Stomach (tissue), 9 donors: Measurements from ENCODE around the gene OTULINL. TPM values are rescaled to one million over a fixed set of nuclear protein-coding genes. Genes with fewer than 3 reads are reported as not detected.
A peak's percentile ranks its signal among the peaks of the same experiment; 100 is the strongest.

ENCODE experiments used
- DNase-seq, 2 donors: peaks; one replicate each; pipeline versions ENCODE4 v3.0.0 to v3.0.0-alpha.2; 2013 to 2019
- H3K27ac ChIP-seq, 5 donors: fragments of 200-600 bp in 4 of 5; sonication (generic) in 4 of 5; one replicate each; pipeline ENCODE4 v1.5.1; 2013 to 2019; ENCODE audit warnings: mild to moderate bottlenecking in 1 of 5, moderate library complexity in 1 of 5
- H3K27me3 ChIP-seq, 3 donors: fragments of 200-600 bp; sonication (generic); one replicate each; pipeline ENCODE4 v1.5.1; 2017 to 2019; ENCODE audit warnings: mixed run types in 1 of 3
- H3K36me3 ChIP-seq, 4 donors: fragments of 200-600 bp; sonication (generic); 1 replicate in 3 of 4; 2 replicates in 1 of 4; pipeline ENCODE4 v1.5.1; 2016 to 2019
- H3K4me1 ChIP-seq, 4 donors: fragments of 200-600 bp; sonication (generic); one replicate each; pipeline ENCODE4 v1.5.1; 2016 to 2019
- H3K4me3 ChIP-seq, 4 donors: fragments of 200-600 bp; sonication (generic) in 3 of 4; one replicate each; pipeline ENCODE4 v1.5.1; 2016 to 2019; ENCODE audit warnings: mild to moderate bottlenecking in 1 of 4
- H3K9me3 ChIP-seq, 4 donors: fragments of 200-600 bp; sonication (generic); one replicate each; pipeline ENCODE4 v1.5.1; 2016 to 2019
- CTCF ChIP-seq, 7 experiments: fragments of 450-650 bp in 4 of 7; fragments of 200-600 bp in 3 of 7; sonication (generic) in 3 of 7; IDR thresholded peaks; one replicate each; pipeline ENCODE4 v1.5.1; 2016 to 2019; ENCODE audit warnings: antibody characterized with exemption in 7 of 7, control low read depth in 2 of 7, mild to moderate bottlenecking in 1 of 7
- EP300 ChIP-seq: sonication (generic); formaldehyde crosslinking; IDR thresholded peaks from one replicate; pipeline ENCODE4 v1.6.1; 2017; ENCODE audit warnings: antibody characterized with exemption
- POLR2A ChIP-seq, 4 donors: fragments of 450-650 bp; IDR thresholded peaks; one replicate each; pipeline ENCODE4 v1.6.1; 2016; ENCODE audit warnings: antibody characterized with exemption in 4 of 4, control low read depth in 2 of 4, mild to moderate bottlenecking in 1 of 4, moderate library complexity in 1 of 4
- POLR2AphosphoS5 ChIP-seq, 3 donors: sonication (generic); formaldehyde crosslinking; IDR thresholded peaks; one replicate each; pipeline ENCODE4 v1.6.1; 2016; ENCODE audit warnings: antibody characterized with exemption in 3 of 3
- WGBS, 5 donors: extraction: QIAGEN DNeasy Blood & Tissue Kit in 3 of 5; methylation state at CpG; one replicate each; pipeline versions ENCODE4 v1.1.5 to v1.1.7; 2013 to 2018; 5-methylcytosine and 5-hydroxymethylcytosine counted together
- intact Hi-C: fragments of 100-400 bp; cut with DNase I; formaldehyde crosslinking; loops from one replicate; pipeline ENCODE4 v1.15.1; 2023; ENCODE audit warnings: low total_unique reads
- polyA plus RNA-seq, 3 donors: library from polyadenylated mRNA; stranded (reverse); fragments of 200-250 nt; gene quantifications; one replicate each; pipeline ENCODE4 v1.2.3, GENCODE V29; 2013
- total RNA-seq, 5 donors: library from RNA; depleted of rRNA; stranded (reverse); fragments of >200 nt; gene quantifications; one replicate each; pipeline versions ENCODE4 v1.1.0 to v1.2.3, GENCODE V29; 2014 to 2016
- donor health status: healthy with polysubstance abuse.
- donor health status: Bipolar disorder and iron deficiency.
- donor health status: healthy.

Gene OTULINL
- total and polyA plus RNA-seq, 8 donors, result 0.93 to 31.0 (median 15.1) TPM

DNA sequence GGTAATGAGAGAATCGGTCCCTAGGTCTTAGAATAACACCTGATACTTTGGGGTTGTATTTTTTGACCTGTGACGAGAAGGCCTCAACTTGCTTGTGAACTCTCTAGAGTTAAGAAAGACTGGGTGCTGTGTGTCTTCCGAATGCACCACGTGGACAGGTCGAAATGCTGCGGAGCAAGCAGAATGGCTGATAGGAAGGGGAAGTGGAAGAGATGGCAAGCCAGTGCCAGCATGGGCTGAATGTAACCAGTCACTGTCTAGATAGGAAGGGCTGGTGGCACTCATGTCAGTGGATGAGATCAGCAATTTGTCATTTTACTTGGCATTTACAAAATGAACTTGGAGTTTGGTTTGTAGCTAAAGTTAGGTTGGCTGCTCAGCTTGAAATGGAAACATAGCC, 5.6 kb downstream of the OTULINL start:
- H3K9me3 ChIP-seq, result no peaks in the 10 kb centered on the region
- H3K4me3 ChIP-seq, result no peak overlapping the region
- DNase-seq, result no peak
- intact Hi-C loops, result no loop called here
- H3K27me3 ChIP-seq, result no peaks in the 10 kb centered on the region
- TF ChIP-seq POLR2A (IDR thresholded peaks at IDR 0.05) (no peak), EP300 (no peak), CTCF (IDR thresholded peaks at IDR 0.05) (no peak), POLR2AphosphoS5 (IDR thresholded peaks at IDR 0.05) (no peak)
- H3K4me1 ChIP-seq, result peaks cover 10 to 66% (median 23%) of the 10 kb centered on the region in 4 donors
- peak overlapping the region in 3 of 5 donors; percentile 13 to 74 (median 21) for H3K27ac ChIP-seq
- WGBS, 5 donors, result 87 to 94% (median 90%) methylated on average over 6 of the region's 6 CpGs
- no peaks in the 10 kb centered on the region for H3K36me3 ChIP-seq

GRCh38 chr5:14588145-14588544, 6.6 kb downstream of the OTULINL start:
- Histone ChIP-seq H3K27ac (peak overlapping the region in 3 of 5 donors; percentile 67 to 74 (median 70)), H3K36me3 (no peaks in the 10 kb centered on the region), H3K27me3 (no peaks in the 10 kb centered on the region), H3K4me1 (peaks cover under 1 to 61% (median 14%) of the 10 kb centered on the region in 4 donors), H3K4me3 (no peak overlapping the region), H3K9me3 (no peaks in the 10 kb centered on the region)
- no peak for TF ChIP-seq POLR2AphosphoS5 (IDR thresholded peaks at IDR 0.05)
- no peak for TF ChIP-seq EP300
- TF ChIP-seq POLR2A (IDR thresholded peaks at IDR 0.05), result no peak
- TF ChIP-seq CTCF (IDR thresholded peaks at IDR 0.05), result no peak
- 71 to 87% (median 76%) methylated on average over 2 of the region's 2 CpGs for WGBS, 5 donors
- intact Hi-C loops, result no loop called here
- DNase-seq, result no peak

DNA sequence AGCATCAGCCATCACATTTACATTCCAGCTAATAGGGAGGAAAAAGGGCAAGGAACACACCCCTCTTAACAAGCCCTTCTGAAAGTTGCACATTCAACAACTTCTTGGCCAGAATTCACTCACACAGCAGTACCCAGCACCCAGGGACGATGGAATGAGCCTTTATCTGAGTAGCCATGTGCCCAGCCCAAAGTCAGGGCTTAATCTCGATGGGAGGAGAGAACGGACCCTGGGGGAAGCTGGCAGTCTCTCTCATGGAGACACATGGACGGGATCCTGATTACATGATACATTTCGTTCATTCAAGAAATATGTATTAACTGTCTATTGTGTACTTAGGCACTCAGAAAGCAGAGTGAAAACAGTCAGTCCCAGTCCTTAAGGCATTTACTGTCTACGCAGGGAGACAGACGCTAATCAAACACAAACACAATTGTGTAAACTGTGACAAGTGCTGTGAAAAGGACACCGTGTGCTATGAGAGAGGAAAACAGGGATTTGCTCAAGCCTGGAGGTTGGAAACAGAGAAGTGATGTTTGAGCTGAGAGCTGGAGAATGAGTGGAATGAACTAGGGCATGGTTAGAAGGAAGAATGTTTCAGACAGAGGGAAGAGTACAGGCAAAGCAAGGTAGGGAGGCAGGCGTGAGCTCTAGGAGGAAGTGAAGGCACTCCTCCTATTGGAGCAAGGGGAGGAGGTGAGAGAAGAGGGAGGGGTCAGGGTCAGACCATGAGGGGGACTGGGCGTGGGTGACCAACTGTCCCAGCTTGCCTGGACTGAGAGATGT, 7.4 kb downstream of the OTULINL start:
- intact Hi-C loops, result no loop called here
- no peaks in the 10 kb centered on the region for H3K9me3 ChIP-seq

GRCh38 chr5:14590949-14591348, 9.4 kb downstream of the OTULINL start:
- Histone ChIP-seq H3K27me3 (no peaks in the 10 kb centered on the region), H3K36me3 (no peaks in the 10 kb centered on the region), H3K9me3 (no peaks in the 10 kb centered on the region), H3K27ac (peak overlapping the region in 1 of 5 donors; percentile 3), H3K4me1 (peaks cover 0 to 58% (median 12%) of the 10 kb centered on the region in 4 donors), H3K4me3 (no peak overlapping the region)
- WGBS, 5 donors, result 63 to 82% (median 74%) methylated on average over 2 of the region's 2 CpGs
- TF ChIP-seq POLR2AphosphoS5 (IDR thresholded peaks at IDR 0.05), result no peak
- no peak for TF ChIP-seq POLR2A (IDR thresholded peaks at IDR 0.05)
- no peak for TF ChIP-seq EP300
- TF ChIP-seq CTCF (IDR thresholded peaks at IDR 0.05), result no peak
- no peak for DNase-seq
- intact Hi-C loops, result no loop called here

More for the DNA sequence above, 7.4 kb downstream of the OTULINL start:
- TF ChIP-seq POLR2AphosphoS5 (IDR thresholded peaks at IDR 0.05) (peak in 2 of 3 donors; percentile 42 to 77), EP300 (no peak)
- Histone ChIP-seq H3K36me3 (no peaks in the 10 kb centered on the region), H3K27ac (peak overlapping the region; percentile 52 to 74 (median 67)), H3K4me3 (no peak overlapping the region), H3K27me3 (no peaks in the 10 kb centered on the region), H3K4me1 (peaks cover 0 to 60% (median 12%) of the 10 kb centered on the region in 4 donors)
- no peak for DNase-seq
- WGBS, 5 donors, result 32 to 61% (median 37%) methylated on average over 10 of the region's 10 CpGs

GRCh38 chr5:14591548-14591947, 10.0 kb downstream of the OTULINL start:
- intact Hi-C loops, result no loop called here
- 57 to 72% (median 63%) methylated on average over 2 of the region's 2 CpGs for WGBS, 5 donors
- TF ChIP-seq POLR2AphosphoS5 (IDR thresholded peaks at IDR 0.05) (no peak), POLR2A (IDR thresholded peaks at IDR 0.05) (no peak), CTCF (IDR thresholded peaks at IDR 0.05) (no peak), EP300 (no peak)
- DNase-seq, result no peak
- H3K27me3 ChIP-seq, result no peaks in the 10 kb centered on the region
- no peaks in the 10 kb centered on the region for H3K9me3 ChIP-seq
- no peaks in the 10 kb centered on the region for H3K36me3 ChIP-seq
- H3K27ac ChIP-seq, result peak overlapping the region in 1 of 5 donors; percentile 3
- peaks cover 0 to 61% (median 12%) of the 10 kb centered on the region in 4 donors for H3K4me1 ChIP-seq
- no peak overlapping the region for H3K4me3 ChIP-seq
